Measurements from ENCODE around the gene MORC2.

The MORC2 gene

DNA sequence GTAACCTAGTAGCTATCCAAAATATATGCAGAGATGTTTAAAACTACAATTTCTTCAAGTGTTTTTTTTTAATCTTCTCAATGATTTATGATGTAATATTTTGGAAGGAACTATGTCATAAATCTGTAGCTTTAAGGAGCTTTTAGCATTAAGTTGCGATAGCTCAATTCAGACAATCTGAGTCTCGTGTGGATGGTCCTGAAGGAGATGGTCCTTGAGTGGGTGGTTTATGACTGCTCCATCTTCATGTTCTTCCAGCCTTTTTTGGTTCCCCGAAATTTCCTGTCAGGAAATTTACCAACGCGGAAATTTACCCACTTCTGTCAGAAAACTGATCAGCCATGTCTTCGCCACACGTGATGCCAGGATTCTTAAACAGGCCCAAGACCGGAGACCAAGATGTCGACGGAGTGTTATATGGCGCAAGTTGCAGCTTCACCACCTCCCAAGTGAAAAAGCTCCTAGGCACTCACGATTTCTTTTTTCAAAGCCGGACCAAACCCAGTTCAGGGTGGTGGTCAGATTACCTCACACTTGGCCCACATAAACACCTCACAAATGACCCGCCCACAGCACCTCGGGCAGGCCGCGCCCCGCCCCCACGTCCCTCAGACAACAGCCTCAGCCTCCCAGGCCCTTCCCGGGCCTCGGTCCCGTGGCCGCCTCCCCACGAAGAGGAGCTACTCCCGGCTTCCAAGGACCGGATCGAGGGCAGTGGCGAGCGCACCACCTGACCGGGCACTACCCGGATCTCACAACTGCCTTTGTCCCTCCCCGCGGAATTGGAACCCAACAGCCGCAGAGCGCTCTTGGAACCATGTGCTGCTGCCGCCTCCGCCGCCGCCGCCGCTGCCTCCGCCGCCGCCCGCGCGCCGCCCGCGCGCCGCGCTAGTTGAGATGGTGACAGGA is at the start of gene MORC2:
Gene MORC2, minus strand, starts transcription at position 760 of the 909 bp plus-strand sequence. CDS start 885 bp downstream, outside the sequence.
- peak; percentile 3 for DNase-seq (ENCODE audit: low read depth, low spot score)

DNA sequence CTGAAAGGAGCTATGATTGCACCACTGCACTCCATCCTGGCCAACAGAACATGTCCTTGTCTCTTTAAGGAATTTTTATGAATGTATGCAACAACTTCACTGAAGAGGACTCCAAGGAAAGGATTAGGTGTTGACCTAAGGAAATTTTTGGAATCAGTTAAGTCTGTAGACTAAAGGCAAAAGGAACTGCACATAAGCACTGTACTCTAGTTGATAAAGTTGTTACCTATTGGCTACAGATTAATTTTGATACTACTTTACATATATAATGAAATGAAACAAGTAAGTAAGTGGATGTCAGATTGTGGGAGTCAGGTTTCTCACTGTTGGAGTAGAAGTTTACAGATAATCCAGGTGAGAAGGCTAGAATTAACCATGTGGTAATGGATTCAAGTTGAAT is 37.0 kb upstream of the MORC2 start:
- DNase-seq (ENCODE audit: low read depth, low spot score), result no peak

GRCh38 chr22:31001124-31001770 is 32.7 kb upstream of the MORC2 start:
- DNase-seq (ENCODE audit: low read depth, low spot score), result no peak

DNA sequence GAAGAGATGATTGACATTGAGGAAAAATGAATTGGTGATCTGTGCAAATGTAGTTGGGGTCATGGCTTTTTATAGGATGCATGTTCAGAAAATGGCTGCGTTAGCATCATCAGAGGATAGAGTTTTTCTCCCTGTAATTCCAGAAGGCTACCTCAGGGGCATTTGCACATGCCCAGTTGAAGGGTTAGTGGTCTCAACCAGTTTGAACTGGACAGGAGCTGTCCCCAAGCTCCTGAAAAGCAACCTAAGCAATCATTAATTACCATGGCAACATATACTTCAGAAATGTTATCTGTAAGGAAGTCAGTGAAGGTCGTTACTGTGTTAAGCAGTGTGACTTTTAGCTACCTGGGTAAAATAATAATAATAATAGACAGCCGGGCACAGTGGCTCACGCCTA is 29.8 kb upstream of the MORC2 start:
- DNase-seq (ENCODE audit: low read depth, low spot score), result no peak

GRCh38 chr22:30996462-30996861 is 27.9 kb upstream of the MORC2 start:
- DNase-seq (ENCODE audit: low read depth, low spot score), result no peak

DNA sequence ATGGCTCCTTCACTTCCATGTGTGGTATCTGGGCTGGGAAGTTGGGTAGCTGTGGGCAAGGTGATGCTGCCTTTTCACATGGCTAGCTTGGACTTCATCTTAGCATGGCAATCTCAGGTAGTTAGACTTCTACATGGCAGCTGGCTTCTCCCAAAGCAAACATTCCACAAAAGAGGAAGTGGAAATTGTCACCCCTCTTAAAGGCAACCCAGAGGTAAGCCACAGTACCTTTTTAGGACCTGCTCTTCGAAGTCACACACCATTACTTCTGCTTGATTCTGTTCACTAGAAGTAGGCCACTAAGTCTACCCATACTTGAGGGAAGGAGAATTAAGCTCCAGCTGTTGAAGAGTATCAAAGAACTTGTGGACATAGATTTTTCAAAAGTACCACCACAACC is 26.4 kb upstream of the MORC2 start:
- no peak for DNase-seq (ENCODE audit: low read depth, low spot score)

DNA sequence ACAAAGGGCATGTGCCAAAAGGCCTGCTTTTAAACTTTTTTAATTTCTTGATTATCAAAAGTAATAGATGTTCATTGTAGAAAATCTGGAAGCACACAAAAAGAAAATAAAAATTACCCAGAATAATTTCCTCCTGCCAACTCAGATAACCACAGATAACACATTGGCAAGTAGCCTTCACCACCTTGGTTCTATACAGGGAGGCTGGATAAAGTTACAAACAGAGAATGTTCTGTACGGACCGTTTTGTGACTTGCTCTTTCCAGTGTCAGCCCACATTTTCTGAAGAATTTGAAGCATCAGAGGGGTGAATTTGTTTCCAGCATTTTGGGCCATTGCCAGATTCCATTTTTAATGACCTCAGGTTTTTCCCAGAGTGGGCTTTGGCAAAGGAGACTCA is 24.0 kb upstream of the MORC2 start:
- no peak for DNase-seq (ENCODE audit: low read depth, low spot score)

- DNase-seq (ENCODE audit: low read depth, low spot score), result no peak
These were observed 22.1 kb upstream of the MORC2 start for GRCh38 chr22:30990690-30991089.

DNA sequence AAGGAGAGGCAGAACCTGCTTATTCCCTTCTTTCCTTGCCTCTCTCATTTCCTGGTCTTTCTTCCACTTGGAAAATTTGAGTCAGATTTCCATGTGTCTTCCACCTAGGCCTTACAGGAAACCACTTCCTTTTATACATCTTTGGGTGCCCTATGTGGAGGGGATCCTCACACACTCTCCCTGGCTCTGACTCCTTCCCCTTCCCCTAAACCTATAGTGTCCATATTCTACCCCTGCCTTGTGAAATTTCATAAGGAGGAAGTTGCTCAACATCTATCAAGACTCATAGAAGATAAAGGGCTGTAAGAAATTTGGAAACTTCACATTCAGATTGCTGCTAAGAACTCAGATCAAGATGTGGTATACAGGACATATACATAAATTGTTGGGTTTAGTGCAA is 20.9 kb upstream of the MORC2 start:
- no peak for DNase-seq (ENCODE audit: low read depth, low spot score)

GRCh38 chr22:30985561-30986208 is 17.1 kb upstream of the MORC2 start:
- DNase-seq (ENCODE audit: low read depth, low spot score), result no peak

GRCh38 chr22:30984317-30984716 is 15.7 kb upstream of the MORC2 start:
- no peak for DNase-seq (ENCODE audit: low read depth, low spot score)

GRCh38 chr22:30982512-30982911 is 13.9 kb upstream of the MORC2 start:
- no peak for DNase-seq (ENCODE audit: low read depth, low spot score)

GRCh38 chr22:30979932-30980331 is 11.4 kb upstream of the MORC2 start:
- no peak for DNase-seq (ENCODE audit: low read depth, low spot score)

DNA sequence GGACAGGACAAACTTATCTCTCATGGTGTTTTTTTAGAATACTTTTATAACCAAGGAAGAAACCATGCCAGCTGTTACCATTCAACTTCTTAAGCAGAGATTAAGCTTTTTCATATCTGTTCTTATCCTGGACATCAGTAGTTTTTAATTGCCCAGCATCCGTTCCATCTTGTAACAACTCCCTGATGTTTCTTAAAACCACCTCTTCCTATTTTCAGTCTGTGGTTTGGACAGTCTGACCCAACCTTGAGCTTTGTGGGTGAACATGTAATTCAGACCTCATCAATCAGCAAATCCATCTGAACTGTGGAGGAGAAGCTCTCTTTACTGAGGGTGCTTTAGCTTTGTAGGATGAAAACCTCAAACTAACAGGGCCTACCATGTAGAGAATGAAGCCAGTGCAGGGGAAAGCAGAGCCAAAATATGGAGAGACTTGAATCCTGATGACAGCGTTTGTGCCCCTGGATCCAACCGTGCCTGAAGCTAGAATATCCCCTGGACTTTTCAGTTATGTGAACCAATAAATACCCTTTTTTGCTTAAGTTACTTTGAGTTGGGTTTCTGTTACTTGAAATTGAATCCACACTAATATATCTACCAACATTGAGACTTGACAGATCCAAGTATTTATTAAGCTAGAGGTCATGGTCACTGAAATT is 9.9 kb upstream of the MORC2 start:
- DNase-seq (ENCODE audit: low read depth, low spot score), result no peak

GRCh38 chr22:30970356-30970746 is 1.8 kb upstream of the MORC2 start:
- DNase-seq (ENCODE audit: low read depth, low spot score), result no peak

- peak; percentile 9 for DNase-seq (ENCODE audit: low read depth, low spot score)
These were observed 1.2 kb upstream of the MORC2 start for GRCh38 chr22:30969532-30970355.

- DNase-seq (ENCODE audit: low read depth, low spot score), result peak; percentile 95
These were observed 454 bp upstream of the MORC2 start, which contains the start of gene TUG1 for GRCh38 chr22:30968924-30969531. Gene TUG1, plus strand, starts transcription at chr22:30969265.

DNA sequence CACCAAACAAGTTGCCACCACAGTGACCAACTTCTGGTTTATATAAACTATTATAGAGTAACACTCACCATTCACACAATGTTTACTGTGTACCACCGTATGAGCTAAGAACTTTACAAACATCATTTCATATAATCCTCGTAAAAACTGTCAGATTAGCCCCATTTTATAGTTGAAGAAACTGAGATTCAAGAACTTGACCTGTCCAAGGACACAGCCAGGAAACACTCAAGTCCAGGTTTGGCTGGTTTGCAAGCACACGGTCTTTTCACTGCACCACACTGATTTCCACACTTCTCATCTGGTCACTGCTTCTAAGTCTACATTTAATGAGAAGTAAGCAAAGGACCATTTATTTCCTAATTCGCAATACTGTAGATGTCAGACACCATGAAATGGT is 3.7 kb downstream of the MORC2 start:
- no peak for DNase-seq (ENCODE audit: low read depth, low spot score)

DNA sequence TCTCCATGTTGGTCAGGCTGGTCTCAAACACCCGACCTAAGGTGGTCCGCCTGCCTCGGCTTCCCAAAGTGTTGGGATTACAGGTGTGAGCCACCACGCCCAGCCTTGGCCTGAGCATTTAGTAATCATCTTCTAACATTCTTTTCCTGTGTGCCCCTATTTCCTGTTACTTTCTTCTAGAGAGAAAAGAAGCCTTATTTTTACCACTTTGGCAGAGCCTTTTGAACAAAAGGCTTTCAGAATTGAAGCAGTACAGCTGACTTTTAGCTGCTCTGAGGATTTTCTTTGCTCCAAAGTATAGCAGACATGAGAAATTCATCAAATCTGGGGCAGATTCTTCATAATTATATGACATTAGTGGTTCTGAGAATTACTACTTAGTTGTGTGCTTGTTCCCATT is 13.4 kb downstream of the MORC2 start:
- DNase-seq (ENCODE audit: low read depth, low spot score), result no peak

GRCh38 chr22:30953206-30953605 is 15.4 kb downstream of the MORC2 start:
- DNase-seq (ENCODE audit: low read depth, low spot score), result no peak
